Thyroid gland (tissue), 4 donors: Measurements from ENCODE around the gene ACTL9.

Experiments used
- POLR2A ChIP-seq, 2 donors: fragments of 450-650 bp; IDR thresholded peaks; one replicate each; pipeline ENCODE4 v1.6.1; 2017; ENCODE audit warnings: antibody characterized with exemption in 2 of 2, mild to moderate bottlenecking in 2 of 2, moderate library complexity in 1 of 2
- TF ChIP-seq, protein P1 (sequence below), 6 experiments: fragments of 200-600 bp in 3 of 6; fragments of 450-650 bp in 3 of 6; sonication (generic) in 3 of 6; IDR thresholded peaks; one replicate each; pipeline ENCODE4 v1.5.1; 2016 to 2019; ENCODE audit warnings: antibody characterized with exemption in 6 of 6, mild to moderate bottlenecking in 2 of 6, inconsistent platforms in 1 of 6, moderate library complexity in 1 of 6

DNA sequence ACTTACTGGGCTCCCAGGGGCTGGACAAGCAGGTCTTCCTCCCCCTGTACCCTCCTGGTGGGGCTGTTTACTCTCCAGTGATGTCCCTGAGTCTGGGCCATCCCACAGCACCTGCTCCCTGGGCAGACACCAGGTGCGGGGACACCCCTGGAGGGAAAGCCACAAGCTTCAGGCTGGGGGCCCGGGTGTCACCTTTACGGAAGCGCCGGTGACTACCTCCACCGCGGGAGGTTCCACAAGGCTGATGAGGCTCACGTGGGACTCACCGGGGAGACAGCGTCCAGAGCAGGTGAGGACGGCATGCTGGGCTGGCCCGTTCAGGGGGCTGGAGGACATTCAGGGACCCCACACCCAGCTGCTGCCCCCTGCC, 43.3 kb downstream of the ACTL9 start:
- TF ChIP-seq POLR2A (IDR thresholded peaks at IDR 0.05) = no peak
- TF ChIP-seq, protein P1, sequence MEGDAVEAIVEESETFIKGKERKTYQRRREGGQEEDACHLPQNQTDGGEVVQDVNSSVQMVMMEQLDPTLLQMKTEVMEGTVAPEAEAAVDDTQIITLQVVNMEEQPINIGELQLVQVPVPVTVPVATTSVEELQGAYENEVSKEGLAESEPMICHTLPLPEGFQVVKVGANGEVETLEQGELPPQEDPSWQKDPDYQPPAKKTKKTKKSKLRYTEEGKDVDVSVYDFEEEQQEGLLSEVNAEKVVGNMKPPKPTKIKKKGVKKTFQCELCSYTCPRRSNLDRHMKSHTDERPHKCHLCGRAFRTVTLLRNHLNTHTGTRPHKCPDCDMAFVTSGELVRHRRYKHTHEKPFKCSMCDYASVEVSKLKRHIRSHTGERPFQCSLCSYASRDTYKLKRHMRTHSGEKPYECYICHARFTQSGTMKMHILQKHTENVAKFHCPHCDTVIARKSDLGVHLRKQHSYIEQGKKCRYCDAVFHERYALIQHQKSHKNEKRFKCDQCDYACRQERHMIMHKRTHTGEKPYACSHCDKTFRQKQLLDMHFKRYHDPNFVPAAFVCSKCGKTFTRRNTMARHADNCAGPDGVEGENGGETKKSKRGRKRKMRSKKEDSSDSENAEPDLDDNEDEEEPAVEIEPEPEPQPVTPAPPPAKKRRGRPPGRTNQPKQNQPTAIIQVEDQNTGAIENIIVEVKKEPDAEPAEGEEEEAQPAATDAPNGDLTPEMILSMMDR (IDR thresholded peaks at IDR 0.05) = no peak
